ENCODE measurements around the gene POLD2. TPM values are rescaled to one million over a fixed set of nuclear protein-coding genes. Genes with fewer than 3 reads are reported as not detected.

Gene POLD2
- total and polyA plus RNA-seq, 2 of the 13 experiments (the other 11 are each of a cell fraction or from before 2014, with no cell fraction given) = 87.6 to 95.1 TPM

DNA sequence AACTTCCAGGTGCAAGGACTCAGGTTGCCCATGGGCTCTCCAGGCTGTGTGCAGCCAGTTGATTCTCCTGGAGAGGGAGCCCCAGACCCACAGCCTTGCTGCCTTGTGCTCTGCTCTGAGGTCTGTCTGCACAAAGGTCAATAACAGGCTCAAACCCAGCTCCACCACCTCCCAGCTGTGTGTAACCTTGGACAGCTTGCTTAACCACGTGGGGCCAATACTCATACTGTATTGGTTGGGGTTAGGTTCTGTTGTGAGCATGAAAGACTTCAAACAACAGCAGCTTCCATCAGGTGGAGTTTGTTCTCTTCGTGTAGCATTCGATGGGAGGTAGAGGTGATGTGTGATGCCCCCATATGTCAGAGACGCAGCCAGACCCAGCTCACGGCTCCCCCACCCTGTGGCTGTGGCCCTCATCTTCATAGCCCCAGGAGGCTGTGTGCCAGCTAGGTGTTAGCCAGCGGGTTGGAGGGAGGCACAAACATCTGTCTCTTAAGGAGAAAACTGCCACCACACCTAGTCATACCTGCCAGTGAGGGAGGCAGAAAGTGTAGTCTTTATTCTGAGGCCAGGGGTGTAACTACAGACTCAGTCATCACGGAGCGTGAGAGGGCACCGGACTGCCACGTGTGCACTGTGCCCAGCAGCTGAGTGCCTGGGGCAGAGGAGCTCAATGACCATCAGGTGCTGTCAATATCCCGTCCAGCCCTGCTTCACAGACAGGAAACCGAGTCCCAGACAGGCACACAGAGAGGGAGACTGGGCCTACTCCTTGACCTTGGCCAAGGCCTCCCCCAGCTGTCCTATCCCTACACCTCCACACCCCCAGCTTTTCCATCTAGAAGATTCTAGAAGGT, 8.1 kb upstream of the POLD2 start (continued):
- no peak; the same call in 1 of the 2 replicates for TF ChIP-seq MEF2D (CRISPR knock-in tag; IDR thresholded peaks at IDR 0.05)
- no peak for TF ChIP-seq KAT2B (IDR thresholded peaks at IDR 0.05; ENCODE audit: borderline replicate concordance, low read depth, low read length)
- no peak for TF ChIP-seq ZNF781 (CRISPR knock-in tag; IDR thresholded peaks at IDR 0.05; ENCODE audit: borderline replicate concordance, not compliant biosample characterization)
- TF ChIP-seq EZH2 (conservative IDR thresholded peaks at IDR 0.05; ENCODE audit: low read depth, low read length) = no peak
- 0 out of 2 replicates have a peak, but pooled peaks have one; percentile 50 for TF ChIP-seq ERF (CRISPR knock-in tag; IDR thresholded peaks at IDR 0.05)
- TF ChIP-seq, protein P1, sequence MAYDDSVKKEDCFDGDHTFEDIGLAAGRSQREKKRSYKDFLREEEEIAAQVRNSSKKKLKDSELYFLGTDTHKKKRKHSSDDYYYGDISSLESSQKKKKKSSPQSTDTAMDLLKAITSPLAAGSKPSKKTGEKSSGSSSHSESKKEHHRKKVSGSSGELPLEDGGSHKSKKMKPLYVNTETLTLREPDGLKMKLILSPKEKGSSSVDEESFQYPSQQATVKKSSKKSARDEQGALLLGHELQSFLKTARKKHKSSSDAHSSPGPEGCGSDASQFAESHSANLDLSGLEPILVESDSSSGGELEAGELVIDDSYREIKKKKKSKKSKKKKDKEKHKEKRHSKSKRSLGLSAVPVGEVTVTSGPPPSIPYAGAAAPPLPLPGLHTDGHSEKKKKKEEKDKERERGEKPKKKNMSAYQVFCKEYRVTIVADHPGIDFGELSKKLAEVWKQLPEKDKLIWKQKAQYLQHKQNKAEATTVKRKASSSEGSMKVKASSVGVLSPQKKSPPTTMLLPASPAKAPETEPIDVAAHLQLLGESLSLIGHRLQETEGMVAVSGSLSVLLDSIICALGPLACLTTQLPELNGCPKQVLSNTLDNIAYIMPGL (CRISPR knock-in tag; IDR thresholded peaks at IDR 0.05; ENCODE audit: borderline replicate concordance in 1 of 2, low read depth in 1 of 2) = peak; percentile 46 to 68; a peak in 2 of 4 replicates
- TF ChIP-seq KLF6 (CRISPR knock-in tag; IDR thresholded peaks at IDR 0.05) = peak; percentile 42; the same call in 1 of the 2 replicates
- no peak for TF ChIP-seq ZNF547 (CRISPR knock-in tag; IDR thresholded peaks at IDR 0.05)
- TF ChIP-seq ARID4A (CRISPR knock-in tag; IDR thresholded peaks at IDR 0.05; ENCODE audit: borderline replicate concordance) = peak; percentile 62; the same call in 1 of the 2 replicates
- no peak for TF ChIP-seq MED13 (CRISPR knock-in tag; IDR thresholded peaks at IDR 0.05)
- TF ChIP-seq, protein P2, sequence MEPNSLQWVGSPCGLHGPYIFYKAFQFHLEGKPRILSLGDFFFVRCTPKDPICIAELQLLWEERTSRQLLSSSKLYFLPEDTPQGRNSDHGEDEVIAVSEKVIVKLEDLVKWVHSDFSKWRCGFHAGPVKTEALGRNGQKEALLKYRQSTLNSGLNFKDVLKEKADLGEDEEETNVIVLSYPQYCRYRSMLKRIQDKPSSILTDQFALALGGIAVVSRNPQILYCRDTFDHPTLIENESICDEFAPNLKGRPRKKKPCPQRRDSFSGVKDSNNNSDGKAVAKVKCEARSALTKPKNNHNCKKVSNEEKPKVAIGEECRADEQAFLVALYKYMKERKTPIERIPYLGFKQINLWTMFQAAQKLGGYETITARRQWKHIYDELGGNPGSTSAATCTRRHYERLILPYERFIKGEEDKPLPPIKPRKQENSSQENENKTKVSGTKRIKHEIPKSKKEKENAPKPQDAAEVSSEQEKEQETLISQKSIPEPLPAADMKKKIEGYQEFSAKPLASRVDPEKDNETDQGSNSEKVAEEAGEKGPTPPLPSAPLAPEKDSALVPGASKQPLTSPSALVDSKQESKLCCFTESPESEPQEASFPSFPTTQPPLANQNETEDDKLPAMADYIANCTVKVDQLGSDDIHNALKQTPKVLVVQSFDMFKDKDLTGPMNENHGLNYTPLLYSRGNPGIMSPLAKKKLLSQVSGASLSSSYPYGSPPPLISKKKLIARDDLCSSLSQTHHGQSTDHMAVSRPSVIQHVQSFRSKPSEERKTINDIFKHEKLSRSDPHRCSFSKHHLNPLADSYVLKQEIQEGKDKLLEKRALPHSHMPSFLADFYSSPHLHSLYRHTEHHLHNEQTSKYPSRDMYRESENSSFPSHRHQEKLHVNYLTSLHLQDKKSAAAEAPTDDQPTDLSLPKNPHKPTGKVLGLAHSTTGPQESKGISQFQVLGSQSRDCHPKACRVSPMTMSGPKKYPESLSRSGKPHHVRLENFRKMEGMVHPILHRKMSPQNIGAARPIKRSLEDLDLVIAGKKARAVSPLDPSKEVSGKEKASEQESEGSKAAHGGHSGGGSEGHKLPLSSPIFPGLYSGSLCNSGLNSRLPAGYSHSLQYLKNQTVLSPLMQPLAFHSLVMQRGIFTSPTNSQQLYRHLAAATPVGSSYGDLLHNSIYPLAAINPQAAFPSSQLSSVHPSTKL (CRISPR knock-in tag; IDR thresholded peaks at IDR 0.05) = peak; percentile 76
- TF ChIP-seq KDM5B (CRISPR knock-in tag; IDR thresholded peaks at IDR 0.05; ENCODE audit: borderline replicate concordance) = 0 out of 2 replicates have a peak, but pooled peaks have one; percentile 28
- peak; percentile 29; the same call in 1 of the 2 replicates for TF ChIP-seq THAP9 (CRISPR knock-in tag; IDR thresholded peaks at IDR 0.05; ENCODE audit: borderline replicate concordance)
- TF ChIP-seq FOXA3 (CRISPR knock-in tag; IDR thresholded peaks at IDR 0.05) = peak; percentile 87
